ENCODE measurements around the gene PHYHIPL. TPM values are rescaled to one million over a fixed set of nuclear protein-coding genes. Genes with fewer than 3 reads are reported as not detected.

Gene PHYHIPL
- 0.13 TPM for polyA plus RNA-seq (2013, experiment 1 of 2; ENCODE audit: insufficient read length)
- polyA plus RNA-seq (2013, experiment 2 of 2; ENCODE audit: insufficient read length) = 0.11 TPM

DNA sequence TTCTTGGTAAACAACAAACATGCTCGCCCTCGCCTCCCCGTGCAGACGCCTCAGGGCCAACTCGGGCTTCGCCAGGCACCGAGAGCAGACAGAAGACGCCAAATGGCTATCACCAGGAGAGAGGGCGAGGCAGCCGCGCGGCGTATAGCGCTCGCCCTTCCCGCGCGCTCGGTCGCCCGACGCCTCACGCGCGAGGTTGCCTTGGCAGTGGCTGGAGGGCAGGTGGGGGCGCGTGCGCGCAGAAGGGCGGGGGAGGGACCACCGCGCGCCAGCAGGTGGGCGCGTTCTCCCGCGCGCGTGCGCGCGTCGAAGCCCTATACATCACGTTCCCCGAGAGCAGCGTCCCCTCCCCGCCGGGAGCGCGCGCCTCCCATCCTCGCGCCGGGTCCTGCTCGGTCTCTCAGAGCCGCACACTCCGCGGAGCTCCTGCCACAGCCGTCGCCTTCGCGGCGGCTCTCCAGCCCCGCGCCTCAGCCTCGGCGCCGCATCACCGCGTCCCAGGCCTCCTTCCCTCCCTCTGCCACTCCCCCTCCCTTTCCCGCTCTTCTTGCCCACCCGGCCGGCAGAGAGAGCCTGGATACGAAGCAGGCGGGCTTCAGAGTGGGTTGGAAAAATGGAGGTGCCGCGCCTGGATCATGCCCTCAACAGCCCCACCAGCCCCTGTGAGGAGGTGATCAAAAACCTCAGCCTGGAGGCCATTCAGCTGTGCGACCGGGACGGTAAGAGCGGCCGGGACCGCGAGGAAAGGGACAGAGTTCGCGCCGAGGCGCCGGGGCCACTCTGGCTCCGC is at the start of gene PHYHIPL:
Gene PHYHIPL (plus strand): TSS at position 403 of the 790 bp plus-strand sequence. CDS start 211 bp downstream, at position 614.
- DNase-seq = no peak

DNA sequence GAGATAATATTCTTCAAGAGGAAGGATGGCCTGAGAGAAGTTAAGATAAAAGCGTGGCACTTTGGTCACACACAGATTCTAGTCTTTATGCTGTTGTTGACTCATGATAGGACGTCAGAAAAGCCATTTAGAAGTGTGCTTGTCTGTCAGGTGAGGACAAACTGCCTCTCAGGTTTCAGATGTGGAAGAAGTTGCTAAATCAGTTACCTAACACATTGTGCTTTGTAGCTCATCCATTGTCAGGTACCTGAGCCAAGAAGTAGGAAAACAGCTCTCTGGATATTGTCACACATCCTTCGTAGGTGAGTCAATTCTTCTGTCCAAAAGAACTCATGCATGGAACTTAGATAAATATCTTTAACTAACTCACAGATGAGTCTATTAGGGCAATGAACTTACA is 49.5 kb upstream of the PHYHIPL start:
- DNase-seq = no peak

DNA sequence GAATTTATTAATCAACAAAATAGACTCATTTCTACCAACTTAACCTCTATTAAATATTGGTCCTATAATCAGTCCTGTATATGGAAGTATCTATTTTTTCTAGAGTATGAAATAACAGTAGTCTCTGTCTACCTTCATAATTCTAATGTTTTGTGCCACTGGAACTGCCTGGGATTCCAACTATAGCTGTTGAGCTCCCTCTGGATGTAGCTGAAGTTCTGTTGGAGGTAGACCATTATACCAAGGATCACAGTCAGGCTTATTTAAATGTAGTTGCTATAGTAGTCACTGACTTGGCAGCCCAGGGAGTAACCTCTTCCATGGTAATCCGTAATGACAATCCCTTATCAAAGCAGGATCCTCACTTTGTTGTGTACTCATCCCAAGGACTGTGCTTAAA is 48.5 kb upstream of the PHYHIPL start:
- no peak for DNase-seq

DNA sequence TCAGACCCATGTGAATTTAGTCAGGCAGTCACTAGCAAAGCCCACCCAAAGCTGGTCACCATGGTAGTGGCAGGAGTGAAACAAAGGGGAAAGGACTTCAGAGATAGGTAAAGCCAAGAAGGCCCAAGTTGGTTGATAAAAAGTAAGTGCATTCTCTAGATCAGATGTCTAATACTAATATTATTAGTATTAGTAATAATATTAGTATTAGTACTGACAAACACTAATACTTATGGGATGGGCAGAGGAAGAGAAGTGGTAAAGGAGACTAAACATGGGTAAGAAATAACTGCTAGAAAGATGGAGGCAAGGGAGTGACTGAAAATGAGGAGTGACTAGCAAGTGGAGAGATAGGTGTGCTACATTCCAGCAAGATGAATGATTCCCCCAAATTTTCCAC is 46.6 kb upstream of the PHYHIPL start:
- no peak for DNase-seq

DNA sequence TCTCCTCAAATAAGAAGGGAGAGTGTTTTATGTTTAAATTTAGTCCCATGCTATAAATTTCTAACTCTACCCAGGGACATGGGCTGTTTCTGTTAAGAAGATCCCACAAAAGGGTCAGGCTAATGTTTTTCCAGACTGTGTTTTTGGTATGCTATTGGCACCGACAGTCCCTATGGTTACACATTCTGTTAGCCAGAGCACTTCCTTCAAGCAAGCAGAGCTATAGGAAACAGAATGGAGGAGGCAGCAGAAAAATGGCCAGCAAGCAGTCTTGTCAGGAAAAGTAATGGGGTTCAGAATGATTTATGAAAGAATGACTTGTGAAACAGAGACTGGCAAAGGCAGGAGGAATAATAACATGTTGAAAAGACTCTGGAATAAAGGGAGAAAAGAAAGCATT is 44.8 kb upstream of the PHYHIPL start:
- no peak for DNase-seq

DNA sequence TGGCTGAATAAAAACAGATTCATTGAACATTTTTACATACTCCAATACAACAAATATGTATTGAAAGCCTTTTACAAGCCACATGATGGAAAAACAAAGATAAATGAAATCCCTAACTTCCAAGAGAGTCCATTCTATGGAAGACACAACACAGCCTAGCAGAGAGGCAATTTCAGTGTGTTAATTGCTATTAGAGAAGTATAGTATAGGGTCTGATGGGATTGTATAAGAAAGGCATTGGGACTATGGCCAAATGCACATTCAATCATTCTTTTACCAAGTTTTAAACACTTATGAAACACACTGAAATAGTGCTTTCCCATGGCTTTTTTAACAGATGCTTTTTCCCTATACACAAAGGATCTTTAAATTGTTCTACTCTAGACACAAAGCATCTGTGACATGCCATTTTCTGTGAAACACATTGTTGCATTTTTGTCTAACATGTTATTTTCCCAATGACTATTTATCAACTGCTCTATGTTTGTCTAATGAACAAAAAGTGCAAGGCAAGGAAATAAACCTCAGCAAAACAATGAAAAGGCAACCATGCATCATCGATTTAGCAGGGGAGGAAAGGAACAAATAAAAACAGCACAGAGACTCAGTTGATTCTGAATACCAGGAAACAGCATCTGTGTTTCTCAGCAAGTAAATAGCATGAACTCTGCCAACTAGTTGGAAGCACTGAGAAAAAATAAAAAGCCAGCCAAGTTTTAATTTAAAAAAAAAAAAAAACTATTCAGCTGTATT is 42.4 kb upstream of the PHYHIPL start:
- DNase-seq = no peak

DNA sequence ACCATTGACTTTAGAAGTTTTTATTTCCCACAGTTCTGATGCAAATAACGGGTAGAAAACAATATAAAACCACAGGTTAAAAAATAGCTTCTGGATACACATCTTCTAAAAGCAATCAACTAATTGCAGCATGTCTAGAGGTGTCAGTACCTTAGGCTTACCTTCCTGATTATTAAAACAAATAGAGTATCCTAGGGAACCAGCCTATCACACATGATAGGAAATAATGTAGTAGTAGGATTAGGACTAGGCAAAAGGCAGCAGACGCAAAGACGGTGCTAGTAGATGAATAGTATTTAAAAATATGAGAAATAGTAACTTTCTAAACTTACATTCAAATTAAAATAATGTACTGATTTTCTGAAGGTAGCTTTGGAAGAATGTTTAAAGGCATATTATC is 41.7 kb upstream of the PHYHIPL start:
- no peak for DNase-seq

DNA sequence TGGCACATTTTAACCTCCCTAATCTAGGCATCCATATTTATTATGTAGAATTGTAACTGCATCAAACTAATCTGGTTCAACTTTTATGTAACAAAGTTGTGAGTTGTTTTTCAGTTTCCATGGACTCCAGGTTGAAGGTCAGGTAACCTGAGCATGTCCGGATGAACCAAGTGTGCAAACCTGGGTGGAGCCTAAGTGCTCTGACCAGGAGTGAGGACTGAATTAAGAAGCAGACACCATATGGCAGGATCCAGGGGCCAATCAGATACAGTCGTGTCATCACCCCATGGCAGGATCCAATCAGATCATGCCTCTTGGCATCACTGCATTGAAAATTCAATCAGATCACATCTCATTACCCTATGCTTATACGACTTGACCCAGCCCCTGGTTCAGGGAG is 41.2 kb upstream of the PHYHIPL start:
- DNase-seq = no peak

DNA sequence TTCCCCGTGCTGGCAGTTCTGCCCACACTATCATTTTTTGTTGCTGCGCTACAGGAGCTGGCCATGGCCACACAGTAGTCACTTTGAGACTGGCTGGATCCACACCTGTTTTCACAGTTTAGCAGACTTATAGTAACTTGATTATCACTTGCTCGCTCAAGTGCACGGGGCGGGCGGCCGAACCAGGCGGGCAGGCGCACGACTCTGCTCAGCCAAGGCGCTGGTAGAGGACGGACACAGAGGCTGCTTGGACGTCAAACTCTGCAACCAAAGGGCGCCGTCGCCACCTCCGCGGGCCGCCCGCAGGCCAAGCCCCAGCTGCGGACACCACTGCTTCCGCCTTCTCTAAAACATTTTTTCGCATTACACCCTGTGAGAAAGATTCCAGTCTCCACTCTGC is 38.4 kb upstream of the PHYHIPL start:
- no peak for DNase-seq

DNA sequence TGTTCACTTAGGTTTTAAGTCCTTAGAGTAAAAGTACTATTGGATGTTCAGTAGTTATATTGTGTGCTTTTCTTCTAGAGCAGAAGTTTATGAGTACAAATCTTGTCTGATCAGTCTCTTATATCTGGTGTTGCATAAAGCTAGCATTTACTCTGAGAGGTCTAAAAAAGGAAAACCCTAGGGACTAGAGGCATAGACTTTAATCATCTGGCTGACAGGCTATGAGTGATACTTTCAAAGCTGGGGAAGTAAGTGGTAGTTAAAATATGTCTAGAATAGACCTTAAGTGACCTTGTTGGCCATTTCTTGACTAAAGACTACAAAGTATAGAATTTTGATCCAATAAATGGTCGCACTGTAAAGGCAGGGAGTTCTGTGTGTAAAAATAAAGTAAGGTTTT is 32.9 kb upstream of the PHYHIPL start:
- no peak for DNase-seq

DNA sequence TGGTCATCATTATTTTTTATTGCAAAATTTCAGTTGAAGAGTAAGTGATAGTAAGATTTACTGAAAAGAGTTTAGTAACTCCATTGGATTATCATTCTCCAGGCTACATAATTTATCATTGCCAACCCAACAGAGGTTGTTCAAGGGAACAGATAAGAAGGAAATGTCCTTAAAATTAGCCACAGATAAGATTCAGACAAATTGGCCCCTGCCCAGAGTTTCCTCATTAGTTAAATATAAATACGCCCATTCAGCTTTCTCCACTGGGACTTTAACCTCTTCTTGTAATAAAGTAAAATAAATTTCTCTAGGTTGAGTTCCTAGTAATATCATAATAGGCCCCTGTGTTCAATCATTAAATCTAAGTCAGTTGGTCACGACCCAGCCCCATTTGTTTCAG is 27.7 kb upstream of the PHYHIPL start:
- DNase-seq = no peak

DNA sequence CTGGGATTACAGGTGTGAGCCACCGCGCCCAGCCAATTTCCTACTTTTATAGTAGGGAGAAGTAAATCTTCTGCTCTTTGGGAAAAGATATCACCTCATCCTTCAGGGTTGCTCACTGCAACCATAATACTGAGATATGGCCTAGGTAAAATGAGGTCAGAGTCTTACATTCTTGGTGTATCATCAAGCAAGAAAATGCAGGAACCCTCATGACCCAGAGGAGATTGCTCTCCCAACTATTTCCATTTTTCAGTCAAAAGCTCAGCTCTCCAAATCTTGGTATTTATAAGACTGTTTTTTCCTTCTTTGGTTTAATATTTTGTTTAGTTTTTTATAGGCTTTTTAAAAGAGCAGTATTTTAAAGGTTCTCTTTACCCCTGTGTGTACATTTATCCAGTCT is 20.9 kb upstream of the PHYHIPL start:
- no peak for DNase-seq

DNA sequence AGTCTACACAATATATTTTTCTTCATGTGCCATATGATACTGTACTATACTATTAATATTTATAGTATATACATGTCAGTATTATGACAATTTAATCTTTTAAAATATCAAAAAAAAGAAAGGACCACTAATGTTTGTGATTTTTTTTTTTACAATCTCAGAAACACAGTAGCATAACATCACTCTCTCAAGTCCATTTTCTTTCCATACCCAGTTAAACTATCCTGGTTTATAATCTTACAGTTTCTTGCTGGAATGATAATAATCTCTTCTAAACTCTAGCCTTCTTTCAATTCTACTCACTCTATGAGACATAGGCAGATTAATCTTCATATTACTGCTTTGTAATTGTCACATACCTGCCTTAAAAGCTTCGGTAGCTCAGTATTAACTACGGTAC is 8.9 kb upstream of the PHYHIPL start:
- DNase-seq = no peak

DNA sequence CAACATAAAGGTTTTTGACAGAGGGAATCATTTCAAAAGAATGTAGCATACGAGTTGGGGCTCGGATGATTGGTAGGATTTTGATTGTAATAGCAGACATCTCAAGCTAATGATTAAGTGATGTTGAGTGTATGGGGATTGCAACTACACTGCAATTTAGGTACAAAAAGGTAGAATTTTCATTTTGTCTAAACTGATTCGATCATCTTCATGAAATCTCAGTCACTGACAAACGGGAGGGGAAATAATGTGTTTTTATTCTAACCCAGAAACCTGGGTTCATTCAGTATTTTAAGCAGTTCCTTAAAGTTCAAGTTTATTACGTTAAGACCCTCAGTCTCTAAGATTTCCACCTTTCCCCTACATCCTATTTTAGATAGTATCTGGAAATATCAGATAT is 3.9 kb upstream of the PHYHIPL start:
- no peak for DNase-seq

DNA sequence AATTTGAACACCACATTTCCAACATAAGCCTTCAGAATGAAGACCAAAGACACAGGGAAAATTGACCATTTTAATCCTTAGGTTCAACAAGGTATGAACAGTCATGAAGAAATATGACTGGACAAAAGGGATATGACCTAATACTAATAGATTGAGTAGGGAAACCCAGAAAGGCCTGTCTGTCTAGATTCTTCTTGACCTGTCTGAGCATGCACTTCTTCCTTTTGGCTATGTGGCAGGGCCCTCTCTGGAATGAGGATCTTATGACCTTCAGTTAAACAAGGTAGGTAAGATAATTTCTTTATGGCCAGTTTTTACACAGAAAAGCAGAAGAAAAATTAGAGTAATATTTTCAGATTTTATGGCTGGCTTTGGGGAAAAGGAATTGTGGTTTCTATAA is 3.0 kb upstream of the PHYHIPL start:
- no peak for DNase-seq

DNA sequence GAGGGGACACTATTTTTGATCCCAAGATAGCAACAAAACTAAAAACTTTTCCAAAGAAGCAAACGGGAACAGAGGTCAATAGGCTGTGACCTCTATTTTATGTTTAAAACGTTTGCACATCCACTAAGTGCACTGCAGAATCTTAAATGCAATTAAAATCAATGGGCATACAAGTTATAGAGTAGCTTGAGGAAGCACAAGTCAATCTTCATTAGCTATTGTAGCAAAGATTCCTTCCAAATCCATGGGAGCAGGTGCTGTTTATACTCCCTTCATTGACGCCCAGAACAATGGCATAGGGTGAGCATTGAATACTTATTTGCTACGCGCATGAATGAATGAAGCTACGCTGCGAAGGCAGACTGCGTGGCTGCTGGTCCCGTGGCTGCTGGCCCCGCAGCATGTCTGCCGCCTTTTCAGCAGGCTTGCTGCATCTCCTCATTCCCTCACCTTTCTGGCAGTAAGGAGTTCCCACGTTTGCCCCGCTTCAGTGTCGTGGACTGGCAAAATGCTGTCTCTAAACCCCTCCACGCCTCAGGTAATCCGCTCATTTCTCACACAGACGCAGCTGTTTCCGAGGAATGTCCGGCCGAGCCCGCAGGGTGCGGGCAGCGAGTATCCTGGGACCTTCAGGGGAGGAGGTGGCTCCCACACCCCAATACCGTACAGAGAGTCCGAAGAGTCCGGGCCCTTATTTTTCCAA is 754 bp upstream of the PHYHIPL start:
- no peak for DNase-seq

DNA sequence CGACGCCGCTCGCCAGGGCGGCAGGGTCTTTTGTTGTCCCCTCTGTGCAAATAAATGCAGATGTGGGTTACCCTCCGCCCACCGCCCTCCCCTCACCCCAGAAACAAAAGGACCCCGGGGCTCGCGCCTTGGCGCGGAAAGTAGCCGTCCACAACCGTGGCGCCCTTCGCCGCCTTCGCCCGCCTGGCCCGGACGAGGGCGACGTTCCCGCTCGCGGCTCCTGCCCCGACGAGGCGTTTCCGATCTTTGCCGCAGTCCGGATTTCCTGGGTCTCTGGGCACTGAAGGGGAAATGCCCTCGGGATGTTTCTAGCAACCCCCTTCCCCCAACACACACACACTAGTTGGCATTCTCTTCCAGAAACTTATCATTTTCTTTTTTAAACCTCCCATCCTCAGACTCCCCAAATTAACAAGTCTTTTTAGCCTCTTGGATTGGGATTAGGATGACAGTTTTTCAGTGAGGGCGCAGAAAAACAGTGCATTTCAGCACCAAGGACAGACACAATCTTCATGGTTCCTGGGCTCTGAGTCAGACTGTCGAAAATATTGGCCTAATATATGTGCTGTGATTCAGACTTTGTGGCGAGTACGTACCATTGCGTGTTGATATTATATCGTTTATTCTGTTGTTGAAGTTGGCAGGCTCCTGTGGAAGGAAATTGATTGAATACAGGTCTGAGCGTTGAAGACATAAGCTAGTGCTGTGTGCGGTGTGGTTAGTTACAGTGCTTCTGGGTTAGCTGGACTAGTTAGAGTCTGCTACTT is 771 bp downstream of the PHYHIPL start:
- DNase-seq = peak; percentile 87

DNA sequence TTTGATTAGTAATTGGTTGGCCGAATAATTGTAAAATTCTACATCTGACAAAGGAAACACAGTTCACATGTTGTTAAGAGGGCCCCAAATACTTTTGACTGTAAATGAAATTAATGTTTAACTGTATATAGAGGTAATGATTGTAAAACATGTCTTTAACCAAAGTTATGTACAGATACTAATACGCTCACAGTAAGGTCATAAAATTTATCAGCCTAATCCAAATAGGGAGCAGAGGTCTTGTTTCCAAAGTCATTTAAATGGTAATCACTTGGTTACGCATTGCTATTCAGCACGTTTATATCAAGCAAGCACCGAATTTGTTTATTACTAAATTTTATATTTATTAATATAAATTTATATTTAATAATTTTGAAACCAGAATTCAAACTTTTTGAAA is 1.4 kb downstream of the PHYHIPL start:
- DNase-seq = no peak

DNA sequence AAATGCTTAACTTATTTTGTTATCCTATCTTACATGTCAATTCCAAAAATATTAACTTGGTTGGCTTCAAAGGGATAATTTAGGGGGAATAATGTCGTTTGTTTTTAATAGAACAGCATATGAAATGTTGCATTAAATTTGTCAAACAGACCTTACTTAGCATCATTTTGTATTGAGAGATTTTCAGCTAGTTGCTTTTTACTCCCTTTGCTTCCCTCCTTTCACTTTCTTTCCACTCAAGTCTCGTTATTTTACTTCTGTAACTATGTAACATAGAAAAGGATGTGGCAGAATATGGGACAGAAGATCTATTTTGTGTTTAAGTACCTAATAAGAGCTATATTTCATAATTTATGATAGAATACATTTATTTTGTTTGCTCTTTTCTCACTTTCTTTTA is 2.6 kb downstream of the PHYHIPL start:
- DNase-seq = no peak

DNA sequence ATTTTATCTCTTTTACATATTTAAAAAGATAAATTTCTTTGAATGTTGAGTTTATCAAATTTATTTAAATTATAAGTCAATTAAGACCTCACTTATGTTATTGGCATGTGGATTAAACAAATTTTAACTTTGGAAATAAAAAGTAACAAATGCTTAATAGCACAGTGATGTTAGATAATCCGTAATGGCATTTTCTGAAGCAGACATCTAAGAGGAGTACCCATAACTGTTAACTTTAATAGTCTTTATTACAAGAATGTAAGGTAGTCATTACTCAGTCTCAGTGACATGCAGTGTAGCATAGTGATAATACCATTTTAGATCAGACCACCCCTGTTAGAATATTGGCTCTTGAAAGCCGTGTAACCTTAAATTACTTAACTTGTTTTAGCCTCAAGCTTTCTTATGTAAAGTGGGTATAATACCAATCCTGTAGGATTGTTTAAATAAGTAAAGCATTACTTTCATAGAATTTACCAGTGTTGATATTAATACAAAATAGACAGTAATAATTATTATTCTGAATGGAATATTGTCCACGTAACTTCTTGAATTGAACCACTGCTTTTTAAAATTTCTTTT is 4.3 kb downstream of the PHYHIPL start:
- DNase-seq = no peak

DNA sequence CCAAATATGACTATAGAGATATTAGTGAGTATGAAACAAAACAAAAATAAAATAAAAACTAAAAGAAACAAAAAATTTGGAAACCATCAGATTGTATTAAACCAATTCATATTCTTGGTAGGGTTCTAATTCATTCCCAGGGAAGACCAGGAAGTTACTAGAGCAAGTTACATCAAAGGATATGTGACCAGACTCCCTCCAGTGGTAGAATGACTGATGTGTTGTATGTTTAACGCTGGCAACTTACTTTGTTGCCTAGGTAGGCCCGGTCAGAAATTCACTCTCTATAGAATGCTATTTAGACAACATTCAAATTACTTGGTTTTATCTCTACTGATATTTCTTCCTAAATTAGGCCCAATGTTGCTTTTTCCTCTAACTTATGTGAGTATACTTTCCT is 5.2 kb downstream of the PHYHIPL start:
- DNase-seq = peak; percentile 65

DNA sequence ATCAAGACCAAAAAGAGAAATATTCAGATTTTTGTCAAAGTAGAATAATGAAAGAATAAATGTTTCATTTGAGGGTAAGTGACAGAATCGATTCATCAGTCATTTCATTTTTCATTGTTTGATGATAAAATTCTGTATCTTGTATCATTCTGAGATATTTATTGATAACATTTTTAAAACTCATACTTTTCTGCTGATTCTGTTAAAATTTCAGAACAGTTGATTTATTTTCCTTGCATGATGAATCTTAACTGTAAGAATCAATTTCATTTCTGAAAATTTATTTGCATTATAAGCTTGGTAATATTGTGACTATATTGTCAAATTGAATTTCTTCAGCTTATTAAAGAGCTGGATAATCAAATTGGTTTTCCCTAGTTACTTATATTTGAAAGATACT is 13.9 kb downstream of the PHYHIPL start:
- DNase-seq = no peak

Data from fibroblast of skin of abdomen (primary cell).